HG03460 (cell line): ENCODE measurements around the gene ASB4.
"Not testable (repeated sequence)": the region's sequence is repeated elsewhere in the genome, so short reads cannot be mapped to it uniquely, and the experiment has no call there.

Source experiments
- ATAC-seq: cut with Tn5 transposase; IDR thresholded peaks from one replicate; pipeline ENCODE4 v1.9.1; 2021; ENCODE audit not compliant: unreplicated experiment

Gene ASB4

DNA sequence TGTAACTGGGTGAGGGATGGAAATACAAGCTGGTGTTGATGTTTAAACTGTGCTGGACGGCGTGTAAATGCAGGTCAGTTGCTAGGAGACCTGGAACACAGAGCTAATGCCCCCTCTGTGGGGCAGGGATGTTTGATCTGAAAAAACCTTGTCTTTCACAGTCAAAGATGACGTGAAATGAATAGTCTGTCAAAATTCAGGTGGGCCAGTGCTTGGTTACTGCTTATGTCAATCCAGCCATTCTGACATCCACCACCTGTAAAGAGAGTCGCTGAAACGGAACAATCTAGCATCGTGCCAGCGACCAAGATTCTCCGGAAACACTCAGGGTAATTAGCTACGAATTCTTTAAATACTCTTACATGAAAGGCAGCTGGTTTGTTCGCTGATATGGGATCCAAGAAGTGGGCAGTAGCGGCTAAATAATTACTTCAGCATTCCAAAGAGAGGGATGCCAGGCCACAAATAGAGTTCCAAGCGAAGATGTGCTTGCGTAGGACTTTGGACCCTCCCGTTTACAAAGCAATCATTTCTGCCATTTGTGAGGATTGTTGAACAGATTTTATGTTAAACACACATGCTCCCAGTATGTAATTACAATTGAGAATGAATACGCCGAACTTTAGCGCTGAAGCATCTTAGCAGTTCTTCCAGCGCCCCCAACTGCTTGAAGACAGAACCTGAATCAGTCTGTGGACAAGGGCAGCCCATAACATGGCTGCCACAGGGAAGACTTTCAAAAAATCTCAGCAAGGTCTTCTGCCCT, 7.3 kb upstream of the ASB4 start:
- ATAC-seq = no peak

DNA sequence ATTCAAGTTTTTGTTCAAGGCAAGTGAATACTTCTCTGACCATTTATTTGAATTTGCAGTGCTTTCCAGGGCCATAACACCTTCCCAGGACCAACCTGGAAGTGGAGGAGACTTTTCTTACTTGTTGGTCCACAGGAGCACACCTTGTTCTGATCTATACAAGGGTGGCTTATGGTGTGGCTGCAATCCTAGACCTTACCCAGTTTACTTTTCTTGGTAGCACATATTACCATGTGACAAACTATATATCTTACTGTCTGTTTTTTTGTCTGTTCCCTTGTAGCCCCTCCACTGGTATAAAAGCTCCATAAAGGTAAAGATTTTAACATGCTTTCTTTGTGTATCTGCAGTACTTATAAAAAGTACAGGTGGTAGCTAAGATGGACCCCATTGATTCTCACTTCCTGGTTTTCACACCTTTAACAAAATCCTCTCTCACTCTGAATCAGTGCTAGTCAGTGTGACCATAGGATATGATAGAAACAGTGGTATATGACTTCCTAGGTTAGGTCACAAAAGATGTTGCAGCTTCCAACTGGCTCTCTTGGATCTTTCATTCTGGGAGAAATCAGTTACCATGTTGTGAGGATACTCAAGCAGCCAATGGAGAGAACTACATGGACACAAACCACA, 5.6 kb upstream of the ASB4 start:
- ATAC-seq = peak; percentile 61

DNA sequence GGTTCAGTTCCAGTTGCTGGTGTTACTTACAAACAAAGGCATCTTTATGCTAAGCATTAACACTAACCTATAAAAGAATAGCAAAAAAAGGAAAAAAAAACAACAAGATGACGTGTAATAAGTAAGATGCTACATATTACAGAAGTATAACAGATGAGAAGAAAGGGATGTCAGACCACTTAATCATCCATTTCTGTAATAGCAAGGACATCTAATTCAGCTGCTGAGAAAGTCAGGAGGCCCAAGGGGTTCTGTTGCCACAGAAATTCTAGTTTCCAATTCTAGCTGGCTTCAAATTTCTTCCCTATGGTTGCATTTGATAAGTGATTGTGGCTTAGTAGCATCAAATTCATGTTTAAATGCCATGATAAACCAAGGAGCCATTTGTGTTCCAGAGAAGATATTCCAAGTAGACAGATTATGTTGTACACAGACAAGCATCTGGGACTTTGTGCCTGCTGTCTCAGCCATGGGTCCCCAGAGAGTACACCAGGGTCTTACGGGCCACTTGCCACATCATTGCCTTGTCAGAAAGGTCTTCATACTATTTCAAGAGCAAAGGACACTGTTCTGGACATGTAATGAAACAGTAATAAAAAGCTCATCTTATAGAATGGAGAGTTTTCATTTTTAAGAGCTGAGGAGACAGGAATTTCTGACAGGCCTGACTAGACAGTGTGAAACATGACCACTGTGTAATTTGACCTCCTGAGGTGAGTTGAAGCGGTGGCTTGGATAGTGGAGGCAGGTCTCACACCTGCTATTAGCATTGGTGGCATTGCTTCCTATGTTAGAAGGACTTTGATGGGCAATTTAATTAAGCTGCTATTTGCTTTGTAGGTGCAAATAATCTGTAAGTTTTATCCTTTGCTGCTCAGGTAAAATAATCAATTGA, 4.2 kb upstream of the ASB4 start:
- no peak for ATAC-seq

DNA sequence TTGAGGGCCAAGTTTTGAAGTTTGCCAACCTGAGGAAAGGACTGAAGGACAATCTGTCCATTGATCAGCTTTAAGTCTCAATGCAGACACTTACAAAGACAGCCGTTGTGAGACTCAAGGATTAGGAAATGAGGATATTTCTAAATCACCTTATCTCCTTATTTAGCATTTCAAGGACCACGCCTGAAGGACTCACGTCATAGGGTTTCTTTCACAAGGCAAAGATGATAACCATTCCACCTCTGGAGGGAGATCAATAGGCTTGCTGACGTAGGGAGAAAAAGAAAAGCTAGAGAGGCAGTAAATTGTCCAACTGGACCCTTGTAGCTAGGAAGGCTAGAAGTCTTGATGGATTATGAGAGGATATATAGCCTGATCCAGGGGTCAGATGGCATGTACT, 3.3 kb upstream of the ASB4 start:
- no peak for ATAC-seq

DNA sequence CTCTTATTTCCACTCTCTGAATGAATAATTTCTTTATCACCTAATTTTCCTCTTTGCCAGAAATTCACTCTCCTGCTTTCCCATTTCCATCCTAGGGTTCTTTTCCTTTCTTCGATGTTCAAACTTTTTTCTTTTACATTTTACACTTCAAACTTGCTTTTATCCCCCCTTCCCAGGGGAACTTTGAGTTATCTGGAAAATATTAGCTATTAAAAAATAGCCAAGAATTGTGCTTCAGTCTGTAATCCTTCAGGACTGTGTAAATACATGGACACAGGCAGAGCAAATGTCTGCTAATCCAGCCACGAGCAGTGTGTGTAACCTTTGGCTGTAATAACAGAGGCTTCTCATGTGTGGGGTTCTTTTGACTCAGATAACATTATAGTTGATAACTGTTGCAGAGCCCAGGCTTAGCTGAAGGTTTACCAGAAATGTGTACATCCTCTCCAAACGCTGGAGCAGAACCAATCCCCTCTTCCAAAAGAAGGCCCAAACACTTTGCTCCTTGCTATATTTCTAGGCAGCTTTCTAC, 4.6 kb downstream of the ASB4 start:
- no peak for ATAC-seq

DNA sequence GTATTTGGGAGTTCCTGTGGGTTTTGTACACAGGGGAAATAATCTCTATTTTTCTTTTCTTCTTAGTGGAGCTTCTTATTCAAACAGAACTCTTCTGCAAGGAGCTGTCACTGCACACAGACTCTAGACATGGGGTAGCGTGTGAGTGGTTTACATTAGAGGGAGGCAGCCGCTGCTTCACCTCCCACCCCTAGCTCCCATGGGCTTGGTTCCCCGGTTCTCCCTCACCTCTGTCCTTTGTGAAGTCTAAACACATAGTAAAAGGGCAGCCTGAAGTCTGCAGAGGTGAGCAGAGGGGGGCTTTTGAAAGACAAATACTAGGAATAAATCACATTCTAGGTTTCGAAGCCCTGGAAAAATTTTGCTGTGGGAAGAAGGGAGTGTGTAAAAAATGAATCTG, 5.5 kb downstream of the ASB4 start:
- no peak for ATAC-seq

DNA sequence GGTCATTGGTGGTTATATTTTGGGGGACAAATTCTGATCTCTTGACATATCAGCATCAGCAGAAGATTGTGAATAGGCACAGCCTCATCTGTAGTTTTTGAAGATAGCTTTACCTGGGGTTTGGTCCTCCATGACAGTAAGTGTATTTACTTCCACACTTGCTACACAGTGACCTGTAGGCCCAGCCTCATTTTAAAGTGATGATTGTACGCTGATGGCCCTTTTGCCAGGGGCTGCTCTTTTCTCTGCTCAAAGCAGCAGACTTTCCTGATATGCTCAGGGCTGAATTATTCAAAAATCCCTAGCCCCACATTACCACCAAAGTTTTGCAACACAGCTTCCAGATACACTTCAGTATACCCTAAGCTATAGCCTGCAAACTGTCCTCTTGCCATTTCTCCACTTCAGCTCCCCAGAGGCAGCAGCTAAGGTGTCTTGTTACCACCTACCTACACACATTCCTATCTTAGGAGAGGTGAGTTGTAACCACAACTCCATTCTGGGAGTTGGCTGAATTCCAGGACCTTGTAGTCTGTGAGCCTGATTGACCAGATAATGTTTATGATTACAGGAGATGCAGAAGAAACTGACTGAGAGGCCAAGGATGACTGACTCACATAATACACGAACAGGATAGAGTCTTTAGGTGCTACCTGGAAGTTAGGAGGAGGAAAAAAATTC, 6.0 kb downstream of the ASB4 start:
- ATAC-seq = no peak

DNA sequence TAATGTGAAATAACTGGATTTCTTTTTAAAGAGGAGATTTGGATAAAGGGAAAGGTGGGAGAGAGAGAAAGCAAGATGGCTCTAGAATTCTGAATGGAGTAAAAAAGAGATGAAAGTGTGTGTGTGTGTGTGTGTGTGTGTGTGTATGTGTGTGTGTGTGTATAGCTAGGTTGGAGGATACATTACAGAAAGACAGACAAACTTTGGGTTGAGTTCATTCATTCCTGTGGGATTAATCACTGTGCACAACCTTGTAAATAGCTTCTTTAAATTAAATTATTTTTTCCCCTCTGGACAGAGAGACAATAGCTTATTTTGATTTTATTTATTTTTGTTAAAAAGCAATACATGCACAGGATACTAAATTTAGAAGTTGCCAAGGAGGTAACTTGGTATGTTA, 7.5 kb downstream of the ASB4 start:
- ATAC-seq = no peak

DNA sequence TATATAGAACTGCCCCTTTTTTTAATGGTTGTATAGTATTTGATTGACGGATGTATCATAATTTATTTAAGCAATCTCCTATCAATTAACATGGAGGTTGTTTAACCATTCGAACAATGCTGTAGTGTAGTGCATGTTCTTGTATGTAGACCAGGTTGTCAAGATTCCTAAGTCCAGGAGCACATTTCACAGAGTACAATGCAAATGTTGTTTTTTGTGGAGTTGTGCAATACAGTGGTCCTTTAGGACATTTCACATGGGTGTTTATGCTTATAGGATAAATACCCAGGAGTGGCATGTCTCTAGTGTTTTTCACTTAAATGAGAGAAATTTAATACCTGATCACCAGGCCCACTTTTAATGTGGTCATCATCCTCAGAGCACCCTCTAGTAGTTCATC, 8.1 kb downstream of the ASB4 start:
- no peak for ATAC-seq

DNA sequence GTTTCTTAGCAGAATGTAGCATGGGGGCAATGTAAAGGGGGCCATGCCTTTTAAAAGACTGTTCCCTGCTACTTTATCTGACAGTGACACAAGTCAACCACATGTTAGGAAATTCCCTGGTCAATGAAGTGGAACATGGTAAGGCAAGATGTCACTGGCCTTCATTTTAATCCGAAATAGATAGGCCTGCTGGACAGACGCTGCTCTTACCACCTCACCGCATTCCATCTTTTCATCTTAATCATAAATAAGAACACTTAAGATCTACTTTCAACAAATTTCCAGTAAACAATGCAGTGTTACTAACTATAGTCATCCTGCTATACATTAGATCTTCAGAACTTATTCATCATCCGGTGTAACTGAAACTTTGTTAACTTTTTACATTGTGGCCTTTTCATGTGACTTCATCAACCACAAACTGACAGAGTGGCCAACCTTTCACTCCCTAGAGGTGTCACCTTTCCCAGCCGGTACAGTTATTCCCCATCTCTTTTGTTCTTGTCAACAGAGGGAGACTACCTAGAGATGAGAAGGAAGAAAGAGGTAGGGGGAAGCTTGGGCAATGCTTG, 15.6 kb downstream of the ASB4 start:
- ATAC-seq = peak; percentile 92

DNA sequence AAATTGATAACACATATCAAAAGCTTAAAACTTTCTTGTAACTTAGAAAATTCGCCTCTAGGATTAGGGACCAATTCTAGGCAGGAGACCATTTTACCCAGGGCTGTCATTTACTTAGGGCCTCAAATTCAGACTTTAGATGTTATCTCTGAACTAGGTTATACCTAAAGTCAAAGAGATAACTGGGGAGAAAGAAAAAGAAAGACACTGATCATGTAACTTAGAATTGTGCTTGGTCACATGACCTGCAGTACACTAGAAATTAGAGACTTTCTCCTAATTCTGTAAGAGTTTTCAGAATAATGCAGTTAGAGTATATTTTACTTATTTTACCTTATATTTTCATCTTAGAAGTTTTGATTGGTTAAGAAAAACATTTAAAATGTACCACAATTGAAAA, 16.7 kb downstream of the ASB4 start:
- ATAC-seq = no peak

DNA sequence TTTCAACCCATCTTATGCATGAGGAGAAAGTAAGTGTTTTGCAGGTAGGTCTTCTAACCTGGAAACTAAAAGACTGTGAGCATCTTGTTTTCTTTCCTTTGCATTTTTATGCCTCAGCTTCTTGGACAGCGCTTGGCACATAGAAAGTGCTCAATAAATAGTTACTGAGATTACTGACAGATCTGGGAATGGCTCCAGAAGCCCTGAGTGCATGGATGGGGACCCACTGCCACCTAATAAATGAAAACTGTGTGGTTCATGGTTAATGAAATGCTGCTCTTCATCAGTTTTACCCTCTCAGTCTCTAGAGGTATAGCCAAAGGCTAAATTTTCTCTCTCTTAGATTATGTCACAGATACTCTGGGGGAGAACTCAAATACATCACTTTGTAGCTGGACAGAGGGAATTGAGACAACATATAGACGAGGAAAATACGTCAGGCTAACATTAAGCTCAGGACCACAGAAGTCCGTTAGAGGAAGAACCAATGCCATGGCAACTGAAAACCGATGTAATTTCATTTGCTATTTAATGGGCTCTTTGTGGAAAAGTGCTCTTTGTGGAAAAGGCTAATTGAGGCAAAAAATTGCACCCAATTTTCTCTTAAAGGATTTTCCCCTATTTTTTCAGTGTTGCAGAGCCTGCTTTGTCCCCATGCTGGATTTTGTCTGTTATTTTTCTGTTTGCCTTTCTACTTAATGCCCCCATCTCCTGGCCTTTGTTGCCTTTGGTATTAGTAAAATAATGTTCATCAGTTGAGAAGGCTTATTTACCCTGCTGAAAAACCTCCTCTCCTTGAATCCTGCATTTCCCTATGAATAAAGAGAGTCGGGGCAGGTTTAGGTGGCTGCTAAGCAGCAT, 17.8 kb downstream of the ASB4 start:
- ATAC-seq = no peak

DNA sequence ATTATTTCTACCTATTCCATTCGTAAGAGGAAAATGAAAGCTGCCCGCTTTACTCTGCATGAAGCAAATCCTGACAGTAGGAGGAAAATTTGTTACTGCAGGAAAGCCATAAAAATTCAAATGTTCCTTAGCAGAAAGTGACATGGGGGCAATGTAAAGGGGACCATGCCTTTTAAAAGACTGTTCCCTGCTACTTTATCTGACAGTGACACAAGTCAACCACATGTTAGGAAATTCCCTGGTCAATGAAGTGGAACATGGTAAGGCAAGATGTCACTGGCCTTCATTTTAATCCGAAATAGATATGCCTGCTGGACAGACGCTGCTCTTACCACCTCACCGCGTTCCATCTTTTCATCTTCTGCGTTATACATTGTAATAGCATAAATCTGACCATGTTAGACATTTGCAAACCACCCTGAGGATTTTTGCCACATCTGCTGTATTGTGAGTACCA, 18.4 kb downstream of the ASB4 start:
- ATAC-seq = not testable (repeated sequence)

DNA sequence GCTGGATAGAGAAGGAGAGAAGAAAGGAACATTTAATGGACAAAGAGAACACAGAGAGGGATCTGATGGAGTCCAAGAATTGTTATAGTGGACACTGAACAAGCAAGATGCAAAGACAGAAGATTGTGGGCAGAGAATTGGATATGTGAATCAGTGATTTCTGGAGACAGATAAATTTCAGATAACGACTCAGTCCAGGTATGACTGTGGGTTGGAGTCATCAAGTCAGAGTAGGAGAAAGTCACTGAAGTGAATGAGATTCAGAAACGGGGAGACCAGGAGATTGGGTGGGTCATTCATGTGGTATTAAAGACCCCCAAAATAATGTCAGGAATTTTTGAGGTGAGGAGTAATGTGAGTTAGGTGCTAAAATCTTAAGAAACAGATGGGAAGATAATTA, 23.0 kb downstream of the ASB4 start:
- ATAC-seq = no peak

DNA sequence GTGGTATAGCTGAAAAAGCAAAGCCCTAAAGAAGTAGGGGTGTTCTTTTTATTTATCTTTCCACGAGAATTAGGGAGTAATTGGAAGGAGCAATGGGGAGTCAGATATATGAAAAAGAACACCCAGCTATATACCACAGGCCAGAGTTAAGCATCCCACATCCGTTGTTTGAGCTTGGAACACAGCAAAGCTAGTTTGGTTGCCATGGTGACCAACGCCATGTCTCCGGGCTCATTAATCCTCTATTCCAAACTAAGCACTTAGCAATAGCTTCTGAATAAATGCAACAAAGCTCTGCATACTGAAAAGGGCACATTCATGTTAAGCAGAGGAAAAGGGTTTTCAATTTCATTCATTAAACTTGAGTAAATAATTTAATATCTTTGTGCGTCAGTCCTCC, 23.5 kb downstream of the ASB4 start:
- peak; percentile 38 for ATAC-seq

DNA sequence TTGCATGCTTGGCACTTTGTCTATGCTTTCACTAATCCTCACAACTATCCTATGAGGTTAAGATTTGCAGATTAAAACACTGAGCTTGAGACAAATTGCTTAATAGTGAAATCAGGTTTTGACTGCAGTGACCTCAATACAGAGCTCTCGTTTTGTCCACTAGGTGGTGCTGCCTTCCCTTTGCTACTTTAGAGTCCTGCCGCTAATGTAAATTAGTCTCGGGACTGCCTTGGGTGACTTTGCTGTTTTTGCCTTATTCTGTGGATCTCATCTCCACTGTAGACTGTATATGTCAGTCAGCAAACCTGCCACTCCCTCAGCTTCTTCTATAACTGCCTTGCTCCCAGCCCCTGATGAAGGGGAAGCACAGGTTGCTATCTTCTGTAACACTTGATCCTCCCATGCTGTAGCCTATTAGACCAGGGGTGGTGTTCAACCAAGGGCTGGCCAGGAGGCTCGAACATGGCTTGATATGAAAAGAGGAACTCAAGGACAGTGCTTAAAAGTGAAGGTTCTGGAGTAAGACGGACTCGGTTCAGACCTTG, 26.0 kb downstream of the ASB4 start:
- peak; percentile 80 for ATAC-seq

DNA sequence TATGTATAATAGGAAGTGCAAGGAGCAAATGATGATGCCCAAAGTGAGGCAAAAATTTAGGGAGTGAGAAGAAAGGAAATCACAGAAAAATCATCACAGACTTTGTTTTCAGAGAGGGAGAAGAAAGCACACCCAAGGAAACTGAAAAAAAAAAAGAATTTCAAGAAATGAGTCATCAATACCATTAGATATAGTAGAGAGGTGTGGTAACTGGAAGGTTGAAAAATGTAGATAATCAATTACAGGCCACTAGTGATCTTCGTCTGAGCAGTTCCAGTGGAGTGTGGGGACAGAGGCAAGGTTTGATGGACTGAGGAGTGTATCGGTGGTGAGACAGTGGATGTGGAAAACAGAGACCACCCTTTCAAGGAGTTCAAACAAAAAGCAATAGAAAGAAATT, 31.7 kb downstream of the ASB4 start:
- ATAC-seq = peak; percentile 85

DNA sequence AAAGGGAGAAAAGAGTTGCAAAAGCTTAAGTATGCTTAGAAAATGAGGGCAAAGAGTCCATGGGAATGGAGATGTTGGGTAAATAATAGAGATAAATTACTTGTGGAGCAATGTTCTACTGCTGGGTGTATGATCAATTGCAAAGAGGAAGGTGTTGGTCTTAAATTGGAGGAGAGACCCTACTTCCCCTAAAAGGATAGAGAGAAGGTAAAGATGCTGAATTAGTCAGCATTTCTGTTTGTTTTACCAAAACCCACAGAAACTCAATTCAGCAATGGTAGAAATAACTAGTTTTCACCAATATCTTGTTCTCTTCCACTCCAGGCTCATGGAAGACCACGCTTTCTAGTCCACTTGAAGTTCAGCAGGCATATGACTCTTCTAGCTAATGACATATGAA, 32.1 kb downstream of the ASB4 start:
- ATAC-seq = peak; percentile 49

DNA sequence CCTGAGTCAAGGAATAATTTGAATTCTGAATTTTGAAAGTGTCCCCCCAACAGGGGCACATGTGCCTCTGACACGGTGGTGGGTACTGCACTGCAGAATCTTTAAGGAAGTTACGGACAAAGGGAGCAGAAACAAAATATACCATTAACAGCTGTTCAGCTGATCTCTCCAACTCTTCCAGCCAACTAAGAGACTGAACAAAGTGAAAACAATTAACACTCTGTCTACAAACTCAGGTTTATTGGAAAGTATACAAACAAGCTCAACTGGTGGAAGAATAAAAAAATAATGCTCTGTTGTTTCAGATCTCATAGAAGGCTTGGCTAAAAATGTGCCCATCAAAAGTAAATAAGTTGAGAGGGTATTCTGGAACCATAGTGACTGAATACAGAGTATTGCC, 34.4 kb downstream of the ASB4 start:
- no peak for ATAC-seq
